ENCODE results near the gene ITGA1. TPM values are rescaled to one million over a fixed set of nuclear protein-coding genes. Genes with fewer than 3 reads are reported as not detected.

Gene ITGA1
- polyA plus RNA-seq, 3 donors: 0.33 to 0.89 (median 0.79) TPM

- Histone ChIP-seq H3K4me3 (replicated peaks in 1 of 3; ENCODE audit: low read depth in 2 of 3, low read length in 3 of 3) (no peak overlapping the region), H3K9me3 (replicated peaks in 1 of 2; ENCODE audit: control insufficient read depth in 1 of 2, insufficient read depth in 1 of 2, low read length in 2 of 2) (no peaks in the 10 kb centered on the region), H3K9ac (ENCODE audit: insufficient read depth, low read length, poor library complexity, severe bottlenecking) (no peak overlapping the region), H3K4me2 (replicated peaks; ENCODE audit: extremely low read depth, low read length, poor library complexity, severe bottlenecking) (no peak overlapping the region), H3K27me3 (ENCODE audit: control insufficient read depth in 2 of 2, insufficient read depth in 2 of 2, low read length in 2 of 2) (no peaks in the 10 kb centered on the region), H3K36me3 (replicated peaks in 1 of 2; ENCODE audit: control insufficient read depth in 1 of 2, insufficient read depth in 2 of 2, low read length in 2 of 2) (no peaks in the 10 kb centered on the region), H3K27ac (ENCODE audit: low read depth in 1 of 2, low read length in 2 of 2) (no peak overlapping the region), H3K79me2 (ENCODE audit: insufficient read depth, low read length) (no peaks in the 10 kb centered on the region), H3K4me1 (ENCODE audit: control insufficient read depth in 1 of 2, insufficient read depth in 2 of 2, low read length in 2 of 2) (peaks cover 9 to 10% of the 10 kb centered on the region in 2 donors), H2AFZ (ENCODE audit: insufficient read depth, low read depth, low read length, poor library complexity, severe bottlenecking) (no peak overlapping the region), H4K20me1 (ENCODE audit: insufficient read depth, low read length) (no peaks in the 10 kb centered on the region)
- peaks cover 13% of the 10 kb centered on the region for H3K4me1 Mint-ChIP-seq
- intact Hi-C loops (cut with micrococcal nuclease): no loop called here
- 55% methylated on average over 7 of the region's 8 CpGs for WGBS (ENCODE audit: insufficient coverage)
- H3K27ac Mint-ChIP-seq: no peak overlapping the region
- TF ChIP-seq CTCF (IDR thresholded peaks at IDR 0.05): no peak
- H3K4me3 Mint-ChIP-seq: no peak overlapping the region
- no peak for DNase-seq
- peaks cover 0 to 2% (median 2%) of the 10 kb centered on the region in 3 donors for H3K27me3 Mint-ChIP-seq (ENCODE audit: low read depth in 3 of 3)
- H3K36me3 Mint-ChIP-seq: no peaks in the 10 kb centered on the region
- H3K9me3 Mint-ChIP-seq: peaks cover 0 to 2% (median 0%) of the 10 kb centered on the region in 7 donors
These were observed 136.7 kb downstream of the ITGA1 start for GRCh38 chr5:52924456-52924855.

- H3K9me3 ChIP-seq (replicated peaks in 1 of 2; ENCODE audit: control insufficient read depth in 1 of 2, insufficient read depth in 1 of 2, low read length in 2 of 2): no peaks in the 10 kb centered on the region
- WGBS (ENCODE audit: insufficient coverage): no CpG with 5 or more reads among the region's 5 CpGs
- no peak overlapping the region for H3K9ac ChIP-seq (ENCODE audit: insufficient read depth, low read length, poor library complexity, severe bottlenecking)
- no peak for TF ChIP-seq CTCF (IDR thresholded peaks at IDR 0.05)
- H2AFZ ChIP-seq (ENCODE audit: insufficient read depth, low read depth, low read length, poor library complexity, severe bottlenecking): no peak overlapping the region
- H3K4me3 Mint-ChIP-seq: no peak overlapping the region
- H3K9me3 Mint-ChIP-seq: peaks cover 0 to 2% (median 0%) of the 10 kb centered on the region in 7 donors
- H3K27me3 ChIP-seq (ENCODE audit: control insufficient read depth in 2 of 2, insufficient read depth in 2 of 2, low read length in 2 of 2): no peaks in the 10 kb centered on the region
- H3K4me1 ChIP-seq (ENCODE audit: control insufficient read depth in 1 of 2, insufficient read depth in 2 of 2, low read length in 2 of 2): peaks cover 9 to 10% of the 10 kb centered on the region in 2 donors
- no peak for DNase-seq
- H3K79me2 ChIP-seq (ENCODE audit: insufficient read depth, low read length): no peaks in the 10 kb centered on the region
- no peaks in the 10 kb centered on the region for H4K20me1 ChIP-seq (ENCODE audit: insufficient read depth, low read length)
- H3K4me2 ChIP-seq (replicated peaks; ENCODE audit: extremely low read depth, low read length, poor library complexity, severe bottlenecking): no peak overlapping the region
- H3K27me3 Mint-ChIP-seq (ENCODE audit: low read depth in 3 of 3): peaks cover 0 to 2% (median 2%) of the 10 kb centered on the region in 3 donors
- no peaks in the 10 kb centered on the region for H3K36me3 Mint-ChIP-seq
- H3K27ac ChIP-seq (ENCODE audit: low read depth in 1 of 2, low read length in 2 of 2): no peak overlapping the region
- intact Hi-C loops (cut with micrococcal nuclease): no loop called here
- H3K4me1 Mint-ChIP-seq: peaks cover 13% of the 10 kb centered on the region
- H3K36me3 ChIP-seq (replicated peaks in 1 of 2; ENCODE audit: control insufficient read depth in 1 of 2, insufficient read depth in 2 of 2, low read length in 2 of 2): no peaks in the 10 kb centered on the region
- no peak overlapping the region for H3K27ac Mint-ChIP-seq
- no peak overlapping the region for H3K4me3 ChIP-seq (replicated peaks in 1 of 3; ENCODE audit: low read depth in 2 of 3, low read length in 3 of 3)
These were observed 137.3 kb downstream of the ITGA1 start for GRCh38 chr5:52925001-52925400.

Data from CD14-positive monocyte (primary cell).